ENCODE data around the gene SPAG16.

The SPAG16 gene

GRCh38 chr2:214169736-214170135 lies 885.5 kb downstream of the SPAG16 start:
- no peak for DNase-seq (ENCODE audit: low read depth in 2 of 2)

GRCh38 chr2:214174563-214174962 lies 890.3 kb downstream of the SPAG16 start:
- DNase-seq (ENCODE audit: low read depth in 2 of 2): no peak

- DNase-seq (ENCODE audit: low read depth in 2 of 2): no peak
These were observed 895.8 kb downstream of the SPAG16 start for GRCh38 chr2:214180071-214180470.

GRCh38 chr2:214180686-214181085 lies 896.4 kb downstream of the SPAG16 start:
- no peak for DNase-seq (ENCODE audit: low read depth in 2 of 2)

GRCh38 chr2:214184461-214184860 lies 900.2 kb downstream of the SPAG16 start:
- no peak for DNase-seq (ENCODE audit: low read depth in 2 of 2)

GRCh38 chr2:214185546-214185945 lies 901.3 kb downstream of the SPAG16 start:
- no peak for DNase-seq (ENCODE audit: low read depth in 2 of 2)

- no peak for DNase-seq (ENCODE audit: low read depth in 2 of 2)
These were observed 908.4 kb downstream of the SPAG16 start for GRCh38 chr2:214192711-214193110.

GRCh38 chr2:214193943-214194342 lies 909.7 kb downstream of the SPAG16 start:
- DNase-seq (ENCODE audit: low read depth in 2 of 2): no peak

- DNase-seq (ENCODE audit: low read depth in 2 of 2): no peak
These were observed 912.0 kb downstream of the SPAG16 start for GRCh38 chr2:214196260-214196659.

GRCh38 chr2:214201892-214202291 lies 917.6 kb downstream of the SPAG16 start:
- no peak for DNase-seq (ENCODE audit: low read depth in 2 of 2)

- no peak for DNase-seq (ENCODE audit: low read depth in 2 of 2)
These were observed 919.0 kb downstream of the SPAG16 start for GRCh38 chr2:214203214-214203613.

GRCh38 chr2:214203744-214204289 lies 919.6 kb downstream of the SPAG16 start:
- no peak for DNase-seq (ENCODE audit: low read depth in 2 of 2)

GRCh38 chr2:214215107-214215506 lies 930.8 kb downstream of the SPAG16 start:
- no peak for DNase-seq (ENCODE audit: low read depth in 2 of 2)

GRCh38 chr2:214217136-214217535 lies 932.9 kb downstream of the SPAG16 start:
- no peak for DNase-seq (ENCODE audit: low read depth in 2 of 2)

GRCh38 chr2:214217599-214217998 lies 933.3 kb downstream of the SPAG16 start:
- no peak for DNase-seq (ENCODE audit: low read depth in 2 of 2)

- no peak for DNase-seq (ENCODE audit: low read depth in 2 of 2)
These were observed 936.0 kb downstream of the SPAG16 start for GRCh38 chr2:214220251-214220650.

- DNase-seq (ENCODE audit: low read depth in 2 of 2): no peak
These were observed 941.8 kb downstream of the SPAG16 start for GRCh38 chr2:214226061-214226460.

- DNase-seq (ENCODE audit: low read depth in 2 of 2): no peak
These were observed 948.0 kb downstream of the SPAG16 start for GRCh38 chr2:214232271-214232670.

GRCh38 chr2:214233164-214233563 lies 948.9 kb downstream of the SPAG16 start:
- no peak for DNase-seq (ENCODE audit: low read depth in 2 of 2)

GRCh38 chr2:214242797-214243196 lies 958.5 kb downstream of the SPAG16 start:
- DNase-seq (ENCODE audit: low read depth in 2 of 2): no peak

GRCh38 chr2:214244847-214245246 lies 960.6 kb downstream of the SPAG16 start:
- no peak for DNase-seq (ENCODE audit: low read depth in 2 of 2)

- no peak for DNase-seq (ENCODE audit: low read depth in 2 of 2)
These were observed 962.2 kb downstream of the SPAG16 start for GRCh38 chr2:214246417-214246816.

GRCh38 chr2:214247531-214247930 lies 963.3 kb downstream of the SPAG16 start:
- DNase-seq (ENCODE audit: low read depth in 2 of 2): no peak

- DNase-seq (ENCODE audit: low read depth in 2 of 2): no peak
These were observed 970.8 kb downstream of the SPAG16 start for GRCh38 chr2:214255046-214255445.

All from stimulated activated CD8-positive, alpha-beta memory T cell treated with anti-CD3 and anti-CD28 coated beads, Interleukin-7, amount 100 ng/mL, for 1 hour (primary cell).